Colonic mucosa (tissue), 4 donors: ENCODE measurements around the gene C1R. TPM values are rescaled to one million over a fixed set of nuclear protein-coding genes. Genes with fewer than 3 reads are reported as not detected.
A peak's percentile ranks its signal among the peaks of the same experiment; 100 is the strongest.

Experiments used
- DNase-seq: peaks from one replicate; pipeline ENCODE4 v3.0.0-alpha.2; 2020
- H3K27ac ChIP-seq: fragments of 200-600 bp; one replicate; pipeline ENCODE4 v1.8.0; 2021
- H3K27me3 ChIP-seq: fragments of 200-600 bp; one replicate; pipeline ENCODE4 v1.8.0; 2021
- H3K36me3 ChIP-seq: fragments of 200-600 bp; one replicate; pipeline ENCODE4 v1.8.0; 2021
- H3K4me1 ChIP-seq: fragments of 200-600 bp; one replicate; pipeline ENCODE4 v1.8.0; 2021; ENCODE audit warnings: mild to moderate bottlenecking
- H3K4me3 ChIP-seq: fragments of 200-600 bp; one replicate; pipeline ENCODE4 v1.8.0; 2021
- H3K9ac ChIP-seq, 2 donors: one replicate each; pipeline ENCODE4 v1.7.0; 2013; ENCODE audit warnings: control low read depth in 2 of 2, low read depth in 2 of 2, low read length in 2 of 2
- H3K9me3 ChIP-seq: fragments of 200-600 bp; one replicate; pipeline ENCODE4 v1.8.0; 2021
- CTCF ChIP-seq: fragments of 200-600 bp; IDR thresholded peaks from one replicate; pipeline ENCODE4 v1.8.0; 2022; ENCODE audit warnings: antibody characterized with exemption, mild to moderate bottlenecking
- intact Hi-C: fragments of 100-400 bp; cut with DNase I; formaldehyde crosslinking; loops from one replicate; pipeline ENCODE4 v1.14.1; 2022
- total RNA-seq, 2 donors: library from RNA; stranded (reverse); fragmentation: NEBNext Ultra II Directional in 1 of 2; extraction: Animal tissue kit (Norgen Biotek cat#: 25700) in 1 of 2; gene quantifications; one replicate each; pipeline ENCODE4 v1.2.1, GENCODE V29; 2021
- donor health status: healthy.
- donor health status: DM: no; HTN: no; CAD: no.
- donor health status: DM: no; HTN: no; CAD: no.

Gene C1R
- total RNA-seq, 2 donors from 2014 or later, result 40.1 to 104 TPM

- H3K4me3 ChIP-seq, result no peak overlapping the region
- no peaks in the 10 kb centered on the region for H3K4me1 ChIP-seq
- H3K27ac ChIP-seq, result peak overlapping the region; percentile 12
- no peaks in the 10 kb centered on the region for H3K27me3 ChIP-seq
- no peak for TF ChIP-seq CTCF
- H3K9me3 ChIP-seq, result no peaks in the 10 kb centered on the region
- intact Hi-C loops, result no loop called here
- H3K36me3 ChIP-seq, result no peaks in the 10 kb centered on the region
- H3K9ac ChIP-seq, result no peak overlapping the region
- DNase-seq, result no peak
These were observed 30.8 kb upstream of the C1R start for GRCh38 chr12:7122811-7123769.

DNA sequence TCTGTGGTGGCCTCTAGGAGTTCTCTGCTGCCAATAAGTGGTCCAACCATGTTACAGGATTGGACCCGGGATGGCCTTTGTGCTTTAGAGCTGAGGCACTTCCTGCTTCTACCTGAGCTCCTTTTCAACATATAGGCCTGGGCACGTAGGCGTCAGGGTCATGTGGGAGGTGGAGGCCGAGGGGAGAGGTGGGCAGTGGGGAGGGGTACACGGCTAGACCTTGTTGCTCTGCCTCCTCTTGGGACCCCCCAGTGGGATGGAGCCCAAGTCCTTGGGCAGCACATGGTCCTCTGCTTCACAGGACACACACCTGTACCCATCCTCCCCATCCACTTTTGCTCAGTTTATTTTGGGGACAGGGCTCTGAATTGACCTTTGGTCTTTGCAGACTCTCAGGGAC, 29.1 kb upstream of the C1R start:
- DNase-seq, result no peak
- H3K9ac ChIP-seq, result no peak overlapping the region
- no peaks in the 10 kb centered on the region for H3K27me3 ChIP-seq
- H3K27ac ChIP-seq, result no peak overlapping the region
- H3K4me3 ChIP-seq, result no peak overlapping the region
- H3K9me3 ChIP-seq, result no peaks in the 10 kb centered on the region
- no peak for TF ChIP-seq CTCF
- intact Hi-C loops, result no loop called here
- no peaks in the 10 kb centered on the region for H3K36me3 ChIP-seq
- H3K4me1 ChIP-seq, result no peaks in the 10 kb centered on the region

DNA sequence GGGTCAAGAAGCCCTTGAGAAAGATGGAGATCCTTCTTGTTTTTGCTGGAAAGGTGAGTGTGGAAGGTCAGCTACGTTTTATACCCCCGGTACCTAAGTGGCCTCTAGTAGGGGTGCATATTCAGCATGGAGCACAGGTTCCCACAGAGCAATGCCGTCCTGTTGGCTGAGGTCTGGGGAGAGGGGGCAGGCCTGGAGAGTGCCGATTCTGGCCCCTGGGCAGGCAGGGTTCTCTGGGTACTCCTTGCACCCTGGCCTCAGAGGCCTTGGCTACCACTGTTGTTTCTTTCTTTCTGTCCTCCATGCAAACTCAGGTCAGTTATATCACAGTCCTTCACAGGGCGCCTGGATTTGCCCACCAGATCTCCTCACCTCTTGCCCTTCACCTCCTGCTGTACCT, 27.9 kb upstream of the C1R start:
- H3K4me3 ChIP-seq, result no peak overlapping the region
- no peak for DNase-seq
- no peak overlapping the region for H3K9ac ChIP-seq
- H3K27ac ChIP-seq, result no peak overlapping the region
- no peak for TF ChIP-seq CTCF
- H3K36me3 ChIP-seq, result no peaks in the 10 kb centered on the region
- intact Hi-C loops, result no loop called here
- no peaks in the 10 kb centered on the region for H3K27me3 ChIP-seq
- H3K9me3 ChIP-seq, result no peaks in the 10 kb centered on the region
- H3K4me1 ChIP-seq, result no peaks in the 10 kb centered on the region

DNA sequence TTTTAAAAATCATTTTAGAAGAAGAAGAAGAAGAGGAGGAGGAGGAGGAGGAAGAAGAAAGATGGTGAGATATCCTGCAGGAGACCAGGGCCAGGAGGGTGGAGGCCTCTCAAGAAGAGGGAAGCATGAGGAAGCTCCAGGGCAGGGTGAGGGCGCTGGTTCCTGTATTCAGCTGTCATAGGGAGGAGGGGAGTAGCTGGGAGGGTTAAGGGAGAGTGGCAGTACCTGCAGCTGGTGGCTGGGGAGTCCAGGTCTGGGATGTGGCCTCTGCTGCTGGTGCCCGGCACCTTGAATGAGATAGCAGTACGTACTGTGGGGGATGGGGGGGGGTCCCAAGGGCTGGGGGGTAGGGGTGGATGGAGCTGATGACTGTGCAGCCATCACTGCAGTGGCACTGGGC, 26.6 kb upstream of the C1R start:
- intact Hi-C loops, result no loop called here
- no peaks in the 10 kb centered on the region for H3K4me1 ChIP-seq
- no peak overlapping the region for H3K27ac ChIP-seq
- no peaks in the 10 kb centered on the region for H3K36me3 ChIP-seq
- H3K27me3 ChIP-seq, result no peaks in the 10 kb centered on the region
- no peak overlapping the region for H3K4me3 ChIP-seq
- no peak for TF ChIP-seq CTCF
- DNase-seq, result no peak
- H3K9ac ChIP-seq, result no peak overlapping the region
- H3K9me3 ChIP-seq, result no peaks in the 10 kb centered on the region

DNA sequence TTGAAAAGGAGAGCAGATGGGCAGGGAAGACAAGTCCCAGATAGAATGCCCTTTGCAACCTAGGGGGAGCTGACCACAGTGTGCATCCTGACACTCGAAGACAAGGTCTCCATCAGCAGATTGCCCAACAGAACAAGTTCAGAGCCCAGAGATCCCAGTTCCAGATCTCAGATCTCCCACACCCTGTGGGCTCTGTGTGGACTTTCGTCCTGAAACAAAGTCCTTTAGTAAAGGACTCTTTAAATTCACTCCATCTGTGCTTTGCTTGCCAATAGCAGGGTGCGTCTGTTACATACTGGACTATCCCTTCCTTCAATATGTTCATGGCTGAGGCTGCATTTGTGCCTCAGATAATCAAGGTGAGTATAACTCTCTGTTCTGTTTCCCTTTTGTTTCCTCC, 25.4 kb upstream of the C1R start:
- H3K9me3 ChIP-seq, result no peaks in the 10 kb centered on the region
- intact Hi-C loops, result no loop called here
- DNase-seq, result no peak
- H3K27ac ChIP-seq, result no peak overlapping the region
- H3K9ac ChIP-seq, result no peak overlapping the region
- H3K36me3 ChIP-seq, result no peaks in the 10 kb centered on the region
- TF ChIP-seq CTCF, result no peak
- H3K27me3 ChIP-seq, result no peaks in the 10 kb centered on the region
- H3K4me1 ChIP-seq, result no peaks in the 10 kb centered on the region
- no peak overlapping the region for H3K4me3 ChIP-seq
